ENCODE results near the gene IWS1.
A peak's percentile ranks its signal among the peaks of the same experiment; 100 is the strongest.
"Not testable (repeated sequence)": the region's sequence is repeated elsewhere in the genome, so short reads cannot be mapped to it uniquely, and the experiment has no call there.

Gene IWS1

GRCh38 chr2:127560201-127560930, 34.1 kb upstream of the IWS1 start:
- DNase-seq: peak; percentile 42

DNA sequence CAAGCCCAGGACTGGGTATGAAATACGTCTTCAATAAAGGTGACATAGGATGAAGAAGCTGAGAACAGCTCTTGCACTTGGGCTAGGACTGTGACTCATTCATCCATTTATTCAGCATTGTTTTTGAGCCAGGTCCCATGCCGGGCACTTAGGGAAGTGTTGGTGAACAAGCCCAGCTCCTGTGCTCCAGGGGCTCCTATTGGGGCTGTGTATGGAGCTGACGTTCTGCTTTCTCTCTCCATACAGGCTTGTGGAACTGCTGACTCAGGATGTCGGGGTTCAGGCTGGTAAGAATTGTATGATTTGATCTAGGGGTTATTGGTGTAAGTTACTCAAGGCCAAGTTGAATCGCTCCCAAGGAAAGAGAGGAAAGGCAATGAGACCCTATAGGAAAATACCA, 33.2 kb upstream of the IWS1 start:
- peak; percentile 22 for DNase-seq

GRCh38 chr2:127558911-127559310, 32.6 kb upstream of the IWS1 start:
- DNase-seq: peak; percentile 20

DNA sequence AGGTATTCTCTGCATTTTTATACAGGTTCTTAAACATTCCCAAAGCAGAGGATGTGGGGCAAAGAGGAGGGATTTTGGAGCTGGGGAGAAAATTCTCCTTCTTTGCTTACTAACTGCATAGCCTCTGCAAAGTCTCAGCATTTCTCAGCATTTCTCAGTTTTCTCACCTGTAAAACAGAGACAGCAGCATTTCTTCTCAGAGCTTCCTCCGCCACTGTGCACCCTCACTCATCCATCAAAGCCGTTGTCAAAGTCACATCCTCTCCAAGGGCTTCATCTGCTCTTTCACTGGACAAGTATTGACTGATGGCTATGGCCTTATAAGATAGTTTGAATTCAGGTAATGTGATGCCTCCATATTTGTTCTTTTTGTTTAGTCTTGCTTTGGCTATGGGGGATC, 26.6 kb upstream of the IWS1 start:
- peak; percentile 37 for DNase-seq

- DNase-seq: no peak
Observed at GRCh38 chr2:127552336-127552735, 26.0 kb upstream of the IWS1 start.

DNA sequence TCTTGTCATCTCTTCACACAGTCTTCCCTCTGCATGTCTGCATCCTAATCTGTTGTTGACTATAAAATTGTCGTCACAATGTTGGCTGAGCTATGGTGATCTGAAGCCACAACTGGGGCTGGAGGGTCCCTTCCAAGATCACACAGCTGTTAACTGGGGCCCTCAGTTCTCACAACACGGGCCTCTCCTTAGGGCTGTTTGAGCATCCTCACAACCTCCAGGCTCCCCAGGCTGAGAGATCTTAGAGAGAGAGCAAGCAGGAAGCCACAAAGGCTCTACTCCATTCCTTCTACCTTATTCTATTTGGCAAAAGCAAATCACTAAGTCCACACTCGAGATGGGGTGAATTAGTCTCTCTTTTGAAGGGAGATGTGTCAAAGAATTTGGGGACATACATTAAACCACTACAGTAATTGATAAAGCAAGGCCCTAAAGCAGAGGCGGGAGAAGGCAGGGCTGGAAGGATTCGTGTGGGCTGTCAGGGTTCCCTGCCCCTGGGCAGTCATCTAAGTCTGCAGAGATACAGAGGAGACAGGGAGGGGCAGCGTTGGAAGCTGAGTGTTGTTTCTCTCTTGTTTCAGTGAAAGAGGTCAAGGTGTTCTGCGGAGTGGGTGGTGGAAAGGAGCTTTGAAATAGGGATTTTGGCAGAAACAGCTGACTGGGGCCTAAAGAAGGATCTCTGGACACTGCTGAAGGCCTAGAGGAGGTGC, 25.1 kb upstream of the IWS1 start:
- peak; percentile 29 for DNase-seq

GRCh38 chr2:127546797-127547196, 20.5 kb upstream of the IWS1 start:
- DNase-seq: no peak

GRCh38 chr2:127545796-127546195, 19.5 kb upstream of the IWS1 start:
- DNase-seq: no peak

- DNase-seq: no peak
Observed at GRCh38 chr2:127545189-127545588, 18.9 kb upstream of the IWS1 start.

GRCh38 chr2:127543013-127543501, 16.8 kb upstream of the IWS1 start:
- not testable (repeated sequence) for DNase-seq

GRCh38 chr2:127542231-127542630, 15.9 kb upstream of the IWS1 start:
- DNase-seq: no peak

DNA sequence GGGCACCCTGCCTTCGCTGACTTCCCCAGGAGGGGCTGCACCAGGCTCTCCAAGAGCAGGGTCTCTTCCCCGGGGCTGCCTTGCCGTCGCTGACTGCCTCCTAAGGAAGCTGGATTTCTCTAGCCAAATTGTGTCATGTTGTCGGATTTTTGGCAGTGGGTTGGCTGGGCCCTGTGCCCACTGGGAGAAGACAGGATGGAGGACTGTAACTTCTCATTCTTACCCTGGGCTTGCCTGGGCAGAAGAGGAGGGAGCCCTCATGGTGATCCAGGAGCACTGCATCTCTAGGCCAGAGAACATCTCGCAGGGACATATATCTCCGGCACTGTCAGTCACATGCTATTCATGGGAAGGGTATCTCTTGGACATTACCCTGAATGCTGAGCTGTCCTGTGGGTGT, 15.5 kb upstream of the IWS1 start:
- DNase-seq: no peak

DNA sequence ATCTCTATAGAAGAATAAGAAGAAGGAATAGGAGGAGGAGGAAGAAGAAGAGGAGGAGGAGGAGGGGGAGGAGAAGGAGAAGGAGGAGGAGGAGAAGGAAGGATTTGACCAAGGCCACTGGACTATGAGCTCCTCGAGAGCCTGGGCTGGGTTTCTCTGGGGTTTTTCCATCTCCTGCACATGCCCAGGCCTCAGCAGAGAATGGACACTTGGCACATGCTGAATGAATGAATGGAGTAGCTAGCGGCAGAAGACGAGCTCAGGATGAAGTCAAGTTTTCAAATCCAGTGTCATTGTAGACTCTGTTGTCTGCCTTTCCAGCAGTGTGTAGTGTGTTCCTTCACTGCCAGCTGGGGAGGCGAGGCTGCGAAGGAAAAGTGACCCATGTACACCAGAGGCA, 11.4 kb upstream of the IWS1 start:
- no peak for DNase-seq

- no peak for DNase-seq
Observed at GRCh38 chr2:127536707-127537541, 10.6 kb upstream of the IWS1 start.

DNA sequence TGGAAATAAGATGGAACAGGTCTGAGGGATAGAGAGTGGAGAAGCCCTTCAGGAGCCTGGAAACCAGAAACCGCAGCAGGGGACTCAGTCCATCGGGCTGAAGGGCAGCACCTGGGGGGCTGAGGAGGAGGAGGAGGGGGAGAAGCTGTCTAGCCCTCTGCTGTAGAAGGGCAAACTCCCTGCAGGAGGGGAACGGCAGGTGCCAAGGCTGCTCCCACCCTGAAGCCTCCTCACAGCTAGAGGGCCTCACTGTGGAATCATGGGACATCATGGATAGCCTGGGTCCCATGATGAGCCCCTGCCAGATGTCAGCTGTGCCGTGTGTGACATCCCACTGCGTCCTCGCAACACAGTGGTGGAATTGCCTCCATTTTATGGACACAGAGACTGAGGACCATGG, 9.6 kb upstream of the IWS1 start:
- DNase-seq: no peak

DNA sequence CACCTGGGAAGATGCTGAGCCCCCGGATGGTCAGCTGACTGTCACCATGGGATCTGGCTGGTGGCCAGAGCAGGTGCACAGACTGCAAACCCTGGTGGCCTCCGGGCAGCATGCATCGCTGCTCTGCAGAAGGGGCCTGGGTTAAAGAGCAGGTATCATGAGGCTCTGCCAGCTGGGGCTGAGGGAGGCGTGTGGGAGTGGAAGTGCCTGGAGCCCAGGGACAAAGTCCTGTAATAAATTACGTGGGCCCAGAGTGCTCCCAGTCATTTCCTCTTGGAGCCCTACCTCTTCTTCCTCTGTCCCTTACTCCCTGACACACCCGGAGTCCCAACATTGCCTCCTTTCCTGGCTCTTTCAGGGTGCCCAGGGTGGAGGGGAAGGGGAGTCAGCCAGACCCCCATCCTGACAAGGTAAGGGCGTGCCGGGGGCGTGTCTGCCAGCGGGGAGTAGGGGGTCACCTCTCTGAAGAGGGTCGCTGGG, 9.2 kb upstream of the IWS1 start, which contains the start of gene MYO7B:
MYO7B (plus strand) TSS at position 262 of the 480 bp plus-strand sequence. CDS start 24,040 bp downstream, outside the sequence.
- no peak for DNase-seq

GRCh38 chr2:127532296-127532695, 6.0 kb upstream of the IWS1 start:
- DNase-seq: no peak

- DNase-seq: no peak
Observed at GRCh38 chr2:127531221-127531648, 4.9 kb upstream of the IWS1 start.

DNA sequence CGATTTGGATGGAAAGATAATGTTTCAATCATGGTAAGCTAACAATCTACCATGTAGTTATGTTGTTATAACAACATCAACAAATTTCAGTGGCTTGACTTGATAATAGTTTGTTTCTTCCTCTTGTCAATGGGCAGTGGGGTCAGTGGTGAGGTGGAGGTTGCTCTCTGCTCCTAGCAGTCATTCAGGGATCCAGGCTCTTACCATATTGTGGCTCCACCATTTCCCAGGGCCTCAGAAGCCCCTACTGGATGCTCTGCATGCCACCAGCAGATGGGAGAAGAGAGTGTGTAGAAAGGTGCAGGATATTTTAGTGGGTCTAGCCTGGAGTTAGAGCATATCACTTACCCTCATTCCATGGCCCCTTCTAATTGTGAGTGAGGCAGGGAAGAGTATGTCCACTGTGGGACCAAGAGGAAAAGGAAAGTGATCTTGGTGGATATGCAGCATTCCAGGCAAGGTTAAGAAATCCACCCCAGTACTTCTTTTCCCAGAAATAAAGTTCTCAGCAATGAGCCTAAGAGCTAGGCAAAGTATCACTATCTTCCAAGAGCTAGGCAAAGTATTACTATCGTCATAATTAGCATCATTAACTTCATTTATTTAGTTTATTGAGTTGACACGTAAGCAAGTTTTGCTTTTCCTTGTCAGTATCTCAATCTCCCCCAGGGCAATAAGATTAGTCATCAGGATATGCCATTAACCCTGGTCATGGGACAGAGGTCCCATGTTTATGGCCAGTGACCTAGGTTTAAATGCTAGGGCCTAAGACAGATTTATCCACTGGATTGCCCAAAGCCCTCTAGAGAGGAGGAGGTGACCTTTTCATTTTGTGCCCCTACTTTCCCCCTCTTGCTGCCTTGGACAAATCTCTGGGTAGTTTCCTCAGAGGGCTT, 4.2 kb upstream of the IWS1 start:
- DNase-seq: no peak

DNA sequence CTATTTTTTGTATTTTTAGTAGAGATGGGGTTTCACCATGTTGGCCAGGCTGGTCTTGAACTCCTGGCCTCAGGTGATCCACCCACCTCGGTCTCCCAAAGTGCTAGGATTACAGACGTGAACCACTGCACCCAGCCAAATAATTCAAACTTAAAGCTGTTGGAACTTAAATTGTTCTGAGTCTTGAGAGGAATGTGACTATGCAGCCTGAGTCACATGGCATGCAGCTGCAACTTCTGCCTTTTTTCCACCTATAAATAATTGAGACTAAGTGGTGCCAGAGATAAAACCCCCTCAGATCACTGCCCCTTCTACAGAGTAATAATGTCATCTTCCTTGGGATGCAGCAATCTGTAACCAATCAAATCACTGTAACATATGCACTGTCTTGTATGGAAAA, 3.1 kb upstream of the IWS1 start:
- not testable (repeated sequence) for DNase-seq

GRCh38 chr2:127528487-127528886, 2.2 kb upstream of the IWS1 start:
- DNase-seq: no peak

Data from activated CD8-positive, alpha-beta memory T cell treated with anti-CD3 and anti-CD28 coated beads, Interleukin-2, amount 50 U/mL, for 48 hours (primary cell).